22Rv1 (cell line): ENCODE data around the gene CCDC97.

ENCODE experiments used
- CTCF ChIP-seq: fragments of 450-650 bp; IDR thresholded peaks from 2 replicates; pipeline ENCODE4 v1.5.1; 2017; ENCODE audit warnings: mild to moderate bottlenecking
- ZFX ChIP-seq: fragments of 450-650 bp; IDR thresholded peaks from 2 replicates; pipeline ENCODE4 v1.6.1; 2017; ENCODE audit warnings: antibody characterized with exemption, borderline replicate concordance

DNA sequence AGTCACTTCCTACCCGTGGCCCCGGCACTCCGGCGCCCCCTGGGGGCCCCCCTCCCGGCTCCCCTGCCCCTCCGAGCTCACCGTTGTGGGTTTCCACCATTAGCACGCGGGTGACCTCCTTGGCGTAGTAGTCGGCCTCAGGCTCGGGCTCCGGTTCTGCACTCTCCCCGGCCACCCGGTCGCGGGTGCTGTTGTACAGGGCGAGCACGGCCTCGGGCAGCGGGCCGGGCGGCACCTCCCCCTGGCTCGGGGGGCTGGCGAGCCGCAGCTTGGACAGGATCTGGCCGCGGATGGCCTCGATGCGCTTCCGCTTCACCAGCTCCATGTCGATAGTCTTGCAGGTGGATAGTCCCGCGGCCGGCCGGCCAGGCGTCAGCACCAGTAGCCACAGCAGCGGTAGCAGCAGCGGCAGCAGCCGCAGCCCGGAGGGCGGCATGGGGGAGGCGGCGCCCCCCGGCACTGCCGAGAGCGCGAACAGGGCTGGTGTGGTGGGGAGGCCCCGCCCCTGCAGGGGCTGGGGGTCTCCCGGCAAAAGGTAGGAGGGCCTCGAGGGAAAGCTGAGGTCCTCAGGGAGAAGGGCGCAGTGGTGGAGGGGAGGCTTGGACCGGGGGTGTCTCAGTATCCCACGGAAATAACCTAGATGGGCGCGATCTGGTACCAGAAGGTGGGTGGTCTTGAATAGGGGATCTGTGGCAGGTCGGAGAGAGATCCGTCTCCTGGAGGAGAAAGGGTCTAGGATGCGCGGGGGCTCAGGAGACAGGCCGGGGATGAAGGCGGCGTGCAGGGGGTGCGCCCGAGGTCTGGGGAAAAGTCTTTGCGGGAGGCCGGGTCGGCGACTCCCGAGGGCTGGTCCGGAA is 42.9 kb downstream of the CCDC97 start:
- TF ChIP-seq CTCF (peak; percentile 49), ZFX (no peak)
